AG10803 (cell line): ENCODE data around the gene ADAT3.

ENCODE experiments used
- DNase-seq: peaks from one replicate; pipeline ENCODE4 v3.0.0; 2010; ENCODE audit warnings: low read depth
- H3K4me3 ChIP-seq: 2 replicates; pipeline ENCODE4 v1.5.1; 2011; ENCODE audit warnings: mild to moderate bottlenecking, low read length, control low read depth
- CTCF ChIP-seq: conservative IDR thresholded peaks from 2 replicates; pipeline ENCODE4 v1.5.1; 2011; ENCODE audit warnings: mild to moderate bottlenecking, low read length, control low read depth, inconsistent platforms

ADAT3 gene

GRCh38 chr19:1932395-1932794 lies 27.2 kb downstream of the ADAT3 start:
- DNase-seq: no peak
- TF ChIP-seq CTCF: no peak
- no peak overlapping the region for H3K4me3 ChIP-seq

- no peak for TF ChIP-seq CTCF
- no peak for DNase-seq
- no peak overlapping the region for H3K4me3 ChIP-seq
These were observed 28.0 kb downstream of the ADAT3 start for GRCh38 chr19:1933244-1933643.

- TF ChIP-seq CTCF: no peak
- DNase-seq: no peak
- no peak overlapping the region for H3K4me3 ChIP-seq
These were observed 28.7 kb downstream of the ADAT3 start for GRCh38 chr19:1933942-1934341.

GRCh38 chr19:1935484-1936208 lies 30.4 kb downstream of the ADAT3 start:
- peak; percentile 34 for DNase-seq
- no peak overlapping the region for H3K4me3 ChIP-seq
- no peak for TF ChIP-seq CTCF

- no peak for TF ChIP-seq CTCF
- no peak overlapping the region for H3K4me3 ChIP-seq
- DNase-seq: no peak
These were observed 31.2 kb downstream of the ADAT3 start for GRCh38 chr19:1936430-1936829.

GRCh38 chr19:1936916-1937610 lies 31.9 kb downstream of the ADAT3 start:
- TF ChIP-seq CTCF: no peak
- no peak overlapping the region for H3K4me3 ChIP-seq

GRCh38 chr19:1938071-1938470 lies 32.9 kb downstream of the ADAT3 start:
- DNase-seq: no peak
- no peak for TF ChIP-seq CTCF
- H3K4me3 ChIP-seq: no peak overlapping the region

More at GRCh38 chr19:1936916-1937610, 31.9 kb downstream of the ADAT3 start:
- no peak for DNase-seq
